Neural cell (in vitro differentiated cells): ENCODE results near the gene ADAMTS16.

Experiments used
- EP300 ChIP-seq: fragments of 450-650 bp; conservative IDR thresholded peaks from 2 replicates; pipeline ENCODE4 v1.6.1; 2014; ENCODE audit warnings: antibody characterized with exemption, mild to moderate bottlenecking, moderate library complexity; ENCODE audit not compliant: poor library complexity, severe bottlenecking
- EZH2 ChIP-seq: fragments of 200-600, 300-800 bp; shearing (Covaris generic), sonication (generic); IDR thresholded peaks from 2 replicates; pipeline ENCODE4 v1.6.1; 2014; ENCODE audit warnings: antibody characterized with exemption, low read length, borderline replicate concordance, mild to moderate bottlenecking; ENCODE audit not compliant: insufficient read depth, poor library complexity, severe bottlenecking
- MXI1 ChIP-seq: fragments of 450-650 bp; conservative IDR thresholded peaks from 2 replicates; pipeline ENCODE4 v1.6.1; 2014; ENCODE audit warnings: antibody characterized with exemption, mild to moderate bottlenecking; ENCODE audit not compliant: poor library complexity, severe bottlenecking
- POLR2AphosphoS5 ChIP-seq: IDR thresholded peaks from 2 replicates; pipeline ENCODE4 v1.6.1; 2012
- RAD21 ChIP-seq: fragments of 450-650 bp; conservative IDR thresholded peaks from 2 replicates; pipeline ENCODE4 v1.6.1; 2014; ENCODE audit warnings: antibody characterized with exemption, mild to moderate bottlenecking, moderate library complexity
- SMC3 ChIP-seq: fragments of 450-650 bp; conservative IDR thresholded peaks from 2 replicates; pipeline ENCODE4 v1.6.1; 2014; ENCODE audit warnings: antibody characterized with exemption, mild to moderate bottlenecking, moderate library complexity; ENCODE audit not compliant: poor library complexity
- TAF1 ChIP-seq: IDR thresholded peaks from 2 replicates; pipeline ENCODE4 v1.6.1; 2012; ENCODE audit warnings: low read depth
- TF ChIP-seq, protein P1 (sequence below): fragments of 450-650 bp; IDR thresholded peaks from 2 replicates; pipeline ENCODE4 v1.5.1; 2014; ENCODE audit warnings: antibody characterized with exemption, mild to moderate bottlenecking, moderate library complexity; ENCODE audit not compliant: poor library complexity, severe bottlenecking
- TF ChIP-seq, protein P2 (sequence below): IDR thresholded peaks from 2 replicates; pipeline ENCODE4 v1.6.1; 2012; ENCODE audit warnings: borderline replicate concordance

DNA sequence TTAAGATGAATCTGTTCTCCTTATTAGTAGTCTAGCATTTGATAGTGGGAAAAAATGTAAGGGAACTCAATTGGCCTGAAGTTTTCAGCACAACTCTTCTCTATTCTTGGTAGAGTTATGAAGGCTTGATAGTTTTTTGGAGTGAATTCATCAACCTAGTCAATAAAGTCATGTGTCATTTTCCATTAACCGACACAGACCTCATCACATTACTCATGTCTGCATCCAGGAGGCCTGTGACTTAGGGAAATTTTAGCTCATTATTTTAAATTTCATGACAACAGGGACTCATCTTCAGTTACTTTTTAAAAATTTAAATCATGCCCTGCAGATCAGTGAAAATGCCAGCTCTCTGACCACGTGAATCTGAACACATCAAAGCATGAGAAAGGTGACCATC is 63.3 kb downstream of the ADAMTS16 start:
- TF ChIP-seq, protein P1, sequence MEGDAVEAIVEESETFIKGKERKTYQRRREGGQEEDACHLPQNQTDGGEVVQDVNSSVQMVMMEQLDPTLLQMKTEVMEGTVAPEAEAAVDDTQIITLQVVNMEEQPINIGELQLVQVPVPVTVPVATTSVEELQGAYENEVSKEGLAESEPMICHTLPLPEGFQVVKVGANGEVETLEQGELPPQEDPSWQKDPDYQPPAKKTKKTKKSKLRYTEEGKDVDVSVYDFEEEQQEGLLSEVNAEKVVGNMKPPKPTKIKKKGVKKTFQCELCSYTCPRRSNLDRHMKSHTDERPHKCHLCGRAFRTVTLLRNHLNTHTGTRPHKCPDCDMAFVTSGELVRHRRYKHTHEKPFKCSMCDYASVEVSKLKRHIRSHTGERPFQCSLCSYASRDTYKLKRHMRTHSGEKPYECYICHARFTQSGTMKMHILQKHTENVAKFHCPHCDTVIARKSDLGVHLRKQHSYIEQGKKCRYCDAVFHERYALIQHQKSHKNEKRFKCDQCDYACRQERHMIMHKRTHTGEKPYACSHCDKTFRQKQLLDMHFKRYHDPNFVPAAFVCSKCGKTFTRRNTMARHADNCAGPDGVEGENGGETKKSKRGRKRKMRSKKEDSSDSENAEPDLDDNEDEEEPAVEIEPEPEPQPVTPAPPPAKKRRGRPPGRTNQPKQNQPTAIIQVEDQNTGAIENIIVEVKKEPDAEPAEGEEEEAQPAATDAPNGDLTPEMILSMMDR: no peak
- TF ChIP-seq RAD21 (no peak), EZH2 (no peak), POLR2AphosphoS5 (no peak), EP300 (no peak), TAF1 (no peak), SMC3 (no peak), MXI1 (no peak)
- TF ChIP-seq, protein P2, sequence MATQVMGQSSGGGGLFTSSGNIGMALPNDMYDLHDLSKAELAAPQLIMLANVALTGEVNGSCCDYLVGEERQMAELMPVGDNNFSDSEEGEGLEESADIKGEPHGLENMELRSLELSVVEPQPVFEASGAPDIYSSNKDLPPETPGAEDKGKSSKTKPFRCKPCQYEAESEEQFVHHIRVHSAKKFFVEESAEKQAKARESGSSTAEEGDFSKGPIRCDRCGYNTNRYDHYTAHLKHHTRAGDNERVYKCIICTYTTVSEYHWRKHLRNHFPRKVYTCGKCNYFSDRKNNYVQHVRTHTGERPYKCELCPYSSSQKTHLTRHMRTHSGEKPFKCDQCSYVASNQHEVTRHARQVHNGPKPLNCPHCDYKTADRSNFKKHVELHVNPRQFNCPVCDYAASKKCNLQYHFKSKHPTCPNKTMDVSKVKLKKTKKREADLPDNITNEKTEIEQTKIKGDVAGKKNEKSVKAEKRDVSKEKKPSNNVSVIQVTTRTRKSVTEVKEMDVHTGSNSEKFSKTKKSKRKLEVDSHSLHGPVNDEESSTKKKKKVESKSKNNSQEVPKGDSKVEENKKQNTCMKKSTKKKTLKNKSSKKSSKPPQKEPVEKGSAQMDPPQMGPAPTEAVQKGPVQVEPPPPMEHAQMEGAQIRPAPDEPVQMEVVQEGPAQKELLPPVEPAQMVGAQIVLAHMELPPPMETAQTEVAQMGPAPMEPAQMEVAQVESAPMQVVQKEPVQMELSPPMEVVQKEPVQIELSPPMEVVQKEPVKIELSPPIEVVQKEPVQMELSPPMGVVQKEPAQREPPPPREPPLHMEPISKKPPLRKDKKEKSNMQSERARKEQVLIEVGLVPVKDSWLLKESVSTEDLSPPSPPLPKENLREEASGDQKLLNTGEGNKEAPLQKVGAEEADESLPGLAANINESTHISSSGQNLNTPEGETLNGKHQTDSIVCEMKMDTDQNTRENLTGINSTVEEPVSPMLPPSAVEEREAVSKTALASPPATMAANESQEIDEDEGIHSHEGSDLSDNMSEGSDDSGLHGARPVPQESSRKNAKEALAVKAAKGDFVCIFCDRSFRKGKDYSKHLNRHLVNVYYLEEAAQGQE: no peak
